Endothelial cell of umbilical vein (primary cell): Measurements from ENCODE around the gene RSPRY1.

Experiments
- EZH2 ChIP-seq: IDR thresholded peaks from 2 replicates; pipeline ENCODE4 v1.6.1; 2012; ENCODE audit warnings: borderline replicate concordance, low read depth, mild to moderate bottlenecking, moderate library complexity, low read length, inconsistent platforms; ENCODE audit not compliant: severe bottlenecking
- FOS ChIP-seq: IDR thresholded peaks from 2 replicates; pipeline ENCODE4 v1.6.1; 2011; ENCODE audit warnings: mild to moderate bottlenecking, low read length, moderate library complexity, borderline replicate concordance; ENCODE audit not compliant: insufficient read depth
- MYC ChIP-seq: IDR thresholded peaks from one replicate; pipeline ENCODE4 v1.6.1; 2011; ENCODE audit warnings: mild to moderate bottlenecking, low read depth, low read length
- POLR2A ChIP-seq: IDR thresholded peaks from 2 replicates; pipeline ENCODE4 v1.6.1; 2012; ENCODE audit warnings: low read depth, mild to moderate bottlenecking, control low read depth, low read length
- POLR2AphosphoS5 ChIP-seq: IDR thresholded peaks from 2 replicates; pipeline ENCODE4 v1.6.1; 2012; ENCODE audit warnings: low read depth, mild to moderate bottlenecking, control low read depth, low read length, moderate library complexity; ENCODE audit not compliant: insufficient read depth
- TF ChIP-seq, protein P1 (sequence below), 2 donors: IDR thresholded peaks; 1 replicate in 1 of 2; 2 replicates in 1 of 2; pipeline ENCODE4 v1.5.1; 2011; ENCODE audit warnings: low read length in 2 of 2, mild to moderate bottlenecking in 2 of 2, moderate library complexity in 2 of 2, control low read depth in 1 of 2, inconsistent platforms in 1 of 2, low read depth in 1 of 2; ENCODE audit not compliant: insufficient read depth in 1 of 2; ENCODE audit errors: extremely low read depth in 1 of 2
- TF ChIP-seq, protein P2 (sequence below): IDR thresholded peaks from 2 replicates; pipeline ENCODE4 v1.6.1; 2011; ENCODE audit not compliant: insufficient read depth, insufficient read length

DNA sequence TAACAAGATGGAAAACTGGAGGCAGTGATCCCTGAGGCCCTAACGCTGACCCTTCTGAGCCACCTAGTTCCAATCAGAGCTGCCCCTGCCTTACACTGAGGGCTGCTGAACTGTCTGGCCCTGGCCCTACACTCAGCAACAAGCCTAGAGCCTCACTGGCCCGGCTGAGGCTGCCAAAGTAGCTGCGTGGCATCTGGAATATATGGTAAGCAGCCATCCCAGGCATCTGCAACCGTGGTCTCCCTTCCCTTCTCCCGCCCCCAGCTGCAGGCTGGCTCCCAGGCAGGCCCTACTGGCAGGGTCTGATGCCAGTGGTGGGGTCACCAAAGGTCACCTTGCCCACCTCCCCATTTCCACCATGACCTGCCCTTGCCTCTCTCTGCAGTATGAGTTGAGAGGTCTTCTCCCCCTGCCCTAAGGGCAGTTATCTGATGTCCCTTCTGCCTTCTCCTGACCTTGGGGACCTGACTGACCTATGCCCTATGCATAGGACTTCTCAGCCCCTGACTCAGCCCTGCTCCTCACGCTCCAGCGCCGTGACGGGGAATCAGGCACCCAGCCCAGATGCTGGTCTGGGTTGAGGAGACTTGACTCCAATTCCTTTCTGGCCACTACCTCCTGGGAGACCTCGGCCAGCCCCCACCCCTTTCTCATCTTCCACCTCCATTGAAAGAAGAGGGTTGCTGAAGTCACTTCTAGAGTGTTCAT is 48.4 kb upstream of the RSPRY1 start:
- TF ChIP-seq, protein P1, sequence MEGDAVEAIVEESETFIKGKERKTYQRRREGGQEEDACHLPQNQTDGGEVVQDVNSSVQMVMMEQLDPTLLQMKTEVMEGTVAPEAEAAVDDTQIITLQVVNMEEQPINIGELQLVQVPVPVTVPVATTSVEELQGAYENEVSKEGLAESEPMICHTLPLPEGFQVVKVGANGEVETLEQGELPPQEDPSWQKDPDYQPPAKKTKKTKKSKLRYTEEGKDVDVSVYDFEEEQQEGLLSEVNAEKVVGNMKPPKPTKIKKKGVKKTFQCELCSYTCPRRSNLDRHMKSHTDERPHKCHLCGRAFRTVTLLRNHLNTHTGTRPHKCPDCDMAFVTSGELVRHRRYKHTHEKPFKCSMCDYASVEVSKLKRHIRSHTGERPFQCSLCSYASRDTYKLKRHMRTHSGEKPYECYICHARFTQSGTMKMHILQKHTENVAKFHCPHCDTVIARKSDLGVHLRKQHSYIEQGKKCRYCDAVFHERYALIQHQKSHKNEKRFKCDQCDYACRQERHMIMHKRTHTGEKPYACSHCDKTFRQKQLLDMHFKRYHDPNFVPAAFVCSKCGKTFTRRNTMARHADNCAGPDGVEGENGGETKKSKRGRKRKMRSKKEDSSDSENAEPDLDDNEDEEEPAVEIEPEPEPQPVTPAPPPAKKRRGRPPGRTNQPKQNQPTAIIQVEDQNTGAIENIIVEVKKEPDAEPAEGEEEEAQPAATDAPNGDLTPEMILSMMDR (IDR thresholded peaks at IDR 0.05; ENCODE audit: extremely low read depth in 1 of 2, insufficient read depth in 1 of 2, low read depth in 1 of 2, low read length in 2 of 2) = no peak
- TF ChIP-seq POLR2A = no peak
- no peak for TF ChIP-seq POLR2AphosphoS5
- no peak for TF ChIP-seq EZH2
- TF ChIP-seq MYC = no peak
- no peak for TF ChIP-seq FOS
- TF ChIP-seq, protein P2, sequence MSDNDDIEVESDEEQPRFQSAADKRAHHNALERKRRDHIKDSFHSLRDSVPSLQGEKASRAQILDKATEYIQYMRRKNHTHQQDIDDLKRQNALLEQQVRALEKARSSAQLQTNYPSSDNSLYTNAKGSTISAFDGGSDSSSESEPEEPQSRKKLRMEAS = no peak
